ENCODE measurements around the gene UBTD2. TPM values are rescaled to one million over a fixed set of nuclear protein-coding genes. Genes with fewer than 3 reads are reported as not detected.

The UBTD2 gene
- total and polyA plus RNA-seq, 8 donors = 16.2 to 114 (median 93.2) TPM

DNA sequence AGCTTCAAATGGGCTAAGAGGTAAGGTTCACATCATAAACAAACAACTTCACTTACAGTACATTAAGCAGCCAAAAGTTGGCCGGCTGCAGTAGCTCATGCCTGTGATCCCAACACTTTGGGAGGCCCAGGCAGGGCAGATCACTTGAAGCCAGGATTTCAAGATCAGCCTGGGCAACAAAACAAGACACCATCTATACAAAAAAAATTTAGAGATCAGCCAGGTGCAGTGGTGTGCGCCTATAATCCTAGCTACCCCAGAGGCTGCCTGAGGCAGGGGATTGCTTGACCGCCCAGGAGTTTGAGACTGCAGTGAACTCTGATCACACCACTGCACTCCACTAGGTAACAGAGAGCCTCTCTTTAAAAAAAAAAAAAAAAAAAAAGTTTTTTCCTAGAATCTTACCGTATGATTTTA, 16.9 kb downstream of the UBTD2 start:
- no peaks in the 10 kb centered on the region for H3K27me3 ChIP-seq
- no peak overlapping the region for H3K4me3 ChIP-seq
- H3K36me3 ChIP-seq = no peaks in the 10 kb centered on the region
- no peak for TF ChIP-seq CTCF (IDR thresholded peaks at IDR 0.05)
- intact Hi-C loops (cut with DNase I) = no loop called here
- ATAC-seq (peak; percentile 90), DNase-seq (peak in 2 of 4 donors; percentile 59 to 72)
- no peak overlapping the region for H3K27ac ChIP-seq
- H3K9me3 ChIP-seq = no peaks in the 10 kb centered on the region
- H3K4me1 ChIP-seq = peaks cover 10 to 13% of the 10 kb centered on the region in 2 donors

DNA sequence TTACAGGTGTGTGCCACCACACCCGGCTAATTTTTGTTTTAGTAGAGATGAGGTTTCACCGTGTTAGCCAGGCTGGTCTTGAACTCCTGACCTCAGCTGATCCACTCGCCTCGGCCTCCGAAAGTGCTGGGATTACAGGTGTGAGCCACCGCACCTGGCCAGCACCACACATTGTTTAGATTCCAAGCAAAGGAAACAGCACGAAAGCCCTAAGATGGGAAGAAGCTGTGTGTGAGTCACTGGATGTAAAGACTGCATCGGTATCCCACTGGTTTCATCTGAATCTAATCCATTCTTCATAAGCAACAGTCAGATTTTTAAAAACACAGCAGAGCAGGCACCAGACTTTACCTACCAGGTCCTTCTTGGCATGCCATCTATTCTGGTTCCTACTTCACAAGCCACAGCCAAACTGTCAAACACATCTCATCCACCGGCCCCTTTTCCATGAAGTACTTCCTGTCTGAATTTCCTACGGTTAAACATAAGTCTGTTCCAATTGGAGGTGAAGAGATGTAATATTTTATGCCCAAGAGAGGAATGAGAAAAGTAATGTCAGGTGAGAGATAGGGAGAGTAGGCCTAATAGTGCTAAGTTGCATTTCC, 17.4 kb downstream of the UBTD2 start:
- no peak overlapping the region for H3K27ac ChIP-seq

GRCh38 chr5:172264815-172265395, 18.7 kb downstream of the UBTD2 start:
- TF ChIP-seq CTCF (IDR thresholded peaks at IDR 0.05) = no peak
- no peak overlapping the region for H3K4me3 ChIP-seq
- DNase-seq = no peak
- intact Hi-C loops (cut with DNase I) = no loop called here
- peaks cover 10 to 13% of the 10 kb centered on the region in 2 donors for H3K4me1 ChIP-seq
- no peak overlapping the region for H3K27ac ChIP-seq
- H3K9me3 ChIP-seq = no peaks in the 10 kb centered on the region
- no peaks in the 10 kb centered on the region for H3K36me3 ChIP-seq
- H3K27me3 ChIP-seq = no peaks in the 10 kb centered on the region
- ATAC-seq = no peak

More for the DNA sequence above, 17.4 kb downstream of the UBTD2 start:
- H3K4me3 ChIP-seq = no peak overlapping the region
- TF ChIP-seq CTCF (IDR thresholded peaks at IDR 0.05) = no peak
- H3K4me1 ChIP-seq = peaks cover 10 to 13% of the 10 kb centered on the region in 2 donors
- H3K27me3 ChIP-seq = no peaks in the 10 kb centered on the region
- ATAC-seq = peak; percentile 61
- intact Hi-C loops (cut with DNase I) = no loop called here
- DNase-seq = no peak
- no peaks in the 10 kb centered on the region for H3K36me3 ChIP-seq
- H3K9me3 ChIP-seq = no peaks in the 10 kb centered on the region

DNA sequence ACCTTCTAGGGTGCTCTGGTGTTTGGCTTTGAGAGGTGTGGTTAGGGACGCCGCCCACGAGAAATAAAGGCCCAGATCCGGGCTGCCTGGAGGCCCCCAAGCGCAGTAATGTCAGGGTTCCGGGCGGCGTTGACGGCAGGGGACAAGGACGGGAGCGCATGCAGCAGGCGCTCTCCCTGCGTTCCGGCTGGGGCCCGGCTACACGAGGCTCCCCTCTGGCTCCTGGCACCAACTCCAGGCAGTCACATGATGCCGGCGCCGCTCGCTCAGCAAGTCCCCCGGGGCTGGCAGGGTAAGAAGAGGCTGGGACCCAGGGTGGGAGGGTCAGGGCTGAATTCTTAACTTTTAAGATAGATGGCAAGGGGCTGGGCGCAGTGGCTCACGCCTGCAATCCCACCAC, 28.1 kb downstream of the UBTD2 start:
- no peak for ATAC-seq
- DNase-seq = peak in 1 of 4 donors; percentile 76
- Histone ChIP-seq H3K36me3 (peaks cover 0 to 13% of the 10 kb centered on the region in 2 donors), H3K27ac (no peak overlapping the region), H3K4me1 (peaks cover 0 to 4% of the 10 kb centered on the region in 2 donors), H3K9me3 (peaks cover 0 to 20% of the 10 kb centered on the region in 2 donors), H3K4me3 (no peak overlapping the region), H3K27me3 (no peaks in the 10 kb centered on the region)
- intact Hi-C loops (cut with DNase I) = no loop called here
- no peak for TF ChIP-seq CTCF (IDR thresholded peaks at IDR 0.05)

GRCh38 chr5:172252501-172252900, 31.1 kb downstream of the UBTD2 start:
- ATAC-seq (peak; percentile 68), DNase-seq (peak in 1 of 4 donors; percentile 39)
- no peak overlapping the region for H3K27ac ChIP-seq
- intact Hi-C loops (cut with DNase I) = no loop called here
- H3K9me3 ChIP-seq = peaks cover 0 to 24% of the 10 kb centered on the region in 2 donors
- H3K36me3 ChIP-seq = peaks cover 0 to 13% of the 10 kb centered on the region in 2 donors
- H3K4me1 ChIP-seq = peaks cover 0 to 4% of the 10 kb centered on the region in 2 donors
- no peak for TF ChIP-seq CTCF (IDR thresholded peaks at IDR 0.05)
- H3K4me3 ChIP-seq = no peak overlapping the region
- no peaks in the 10 kb centered on the region for H3K27me3 ChIP-seq

Measured in left lung (tissue), 10 donors.